Activated T-helper 1 cell treated with anti-CD3 and anti-CD28 coated beads, Interleukin-2, amount 50 U/mL, for 16 hours (primary cell): ENCODE data around the gene RAB5A.
"Not testable (repeated sequence)": the region's sequence is repeated elsewhere in the genome, so short reads cannot be mapped to it uniquely, and the experiment has no call there.

ENCODE experiments used
- DNase-seq, 2 donors: peaks; one replicate each; pipeline ENCODE4 v3.0.0-alpha.2; 2020; ENCODE audit warnings: low read depth in 1 of 2, low spot score in 1 of 2

The RAB5A gene

DNA sequence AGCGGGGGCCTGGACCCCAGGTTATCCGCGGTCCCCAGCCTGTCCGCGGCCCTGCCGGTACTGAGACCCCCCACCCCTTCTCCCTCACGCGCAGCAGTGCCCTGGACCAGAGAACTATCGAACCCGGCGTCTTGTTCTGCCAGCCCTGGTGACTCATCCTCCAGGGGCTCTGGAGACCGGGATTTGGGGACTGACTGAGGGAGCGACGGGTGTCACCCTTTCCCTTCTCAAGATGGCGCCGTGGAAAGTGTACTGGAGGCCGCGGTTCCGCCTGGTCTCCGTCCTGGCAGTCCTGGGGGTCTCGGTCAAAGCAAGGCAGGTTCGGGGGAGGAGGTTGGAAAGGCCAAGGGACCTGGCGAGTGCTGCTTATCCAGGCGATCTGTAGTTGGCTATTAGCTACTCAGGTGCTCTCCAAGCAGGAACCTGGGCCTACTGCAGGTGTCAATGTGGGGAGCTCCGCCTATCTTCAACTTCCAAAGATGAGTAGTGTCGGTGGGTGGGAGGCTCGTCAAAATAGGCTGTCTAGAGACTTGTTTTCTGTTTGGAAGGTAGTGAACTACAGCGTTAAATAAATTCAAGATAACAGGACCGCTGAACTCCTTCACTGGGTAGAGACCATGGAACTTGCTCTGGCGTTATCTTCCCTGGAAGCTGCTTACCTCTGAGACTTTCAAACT, 790 bp downstream of the RAB5A start:
- DNase-seq: peak; percentile 12 to 16

DNA sequence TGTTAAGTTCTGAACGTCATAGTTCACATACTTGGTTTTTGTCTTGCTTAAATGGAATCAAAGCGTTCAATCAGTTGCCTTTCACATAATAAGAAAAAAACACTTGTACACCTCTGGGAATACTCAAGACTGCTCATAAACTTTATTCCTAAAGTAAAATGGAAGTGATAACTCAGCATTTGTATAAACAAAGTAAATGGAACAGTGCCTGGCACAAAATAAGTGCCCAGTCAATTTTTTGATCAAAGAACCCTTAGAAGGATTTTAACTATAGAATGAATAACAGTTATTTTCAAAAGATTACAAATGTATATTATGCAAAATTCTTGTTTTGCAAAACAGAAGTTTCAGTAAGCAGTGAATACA, 1.3 kb downstream of the RAB5A start:
- DNase-seq: no peak

DNA sequence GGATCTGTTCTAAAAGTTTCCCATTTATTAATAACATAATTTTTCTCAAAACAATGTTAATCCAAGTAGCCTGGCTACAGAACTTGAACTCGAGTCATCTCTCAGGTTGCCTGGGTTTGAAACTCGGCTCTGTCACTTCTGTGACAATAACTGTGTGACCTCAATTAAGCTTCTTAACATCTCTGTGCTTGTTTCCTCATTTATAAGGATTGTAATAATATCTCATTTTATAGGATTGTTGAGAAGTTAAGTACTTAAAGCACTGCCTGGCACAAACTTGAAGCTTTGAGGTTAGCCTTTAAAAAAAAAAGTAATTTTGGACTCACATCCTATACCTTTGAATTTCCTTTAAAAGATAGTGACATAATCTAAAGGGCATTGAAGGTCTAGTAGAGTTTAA, 3.4 kb downstream of the RAB5A start:
- no peak for DNase-seq

DNA sequence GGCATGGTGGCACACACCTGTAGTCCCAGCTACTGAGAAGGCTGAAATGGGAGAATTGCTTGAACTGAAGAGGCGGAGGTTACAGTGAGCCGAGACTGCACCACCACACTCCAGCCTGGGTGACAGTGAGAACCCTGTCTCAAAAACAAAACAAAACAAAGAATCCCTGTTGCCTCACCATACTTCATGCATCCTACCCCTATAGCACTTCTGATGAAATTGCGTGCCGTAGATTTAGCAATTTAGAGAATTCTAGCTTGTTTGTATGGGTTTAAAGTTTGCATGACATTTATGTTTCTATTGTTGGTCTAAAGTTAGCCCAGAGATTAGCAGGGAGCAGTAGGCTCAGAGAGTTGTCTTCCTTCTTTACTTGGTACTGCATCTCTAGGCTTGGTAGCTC, 7.8 kb downstream of the RAB5A start:
- DNase-seq: no peak

DNA sequence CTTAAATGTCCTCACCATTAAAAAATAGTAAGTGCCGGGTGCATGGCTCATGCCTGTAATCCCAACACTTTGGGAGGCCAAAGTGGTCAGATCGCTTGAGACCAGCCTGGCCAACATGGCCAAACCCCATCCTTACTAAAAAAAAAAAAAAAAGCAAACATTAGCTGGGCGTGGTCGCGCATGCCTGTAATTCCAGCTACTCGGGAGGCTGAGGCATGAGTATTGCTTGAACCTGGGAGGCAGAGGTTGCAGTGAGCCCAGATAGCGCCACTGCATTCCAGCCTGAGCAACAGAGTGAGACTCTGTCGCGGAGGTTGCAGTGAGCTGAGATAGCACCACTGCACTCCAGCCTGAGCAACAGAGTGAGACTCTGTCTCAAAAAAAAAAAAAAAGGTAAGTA, 10.5 kb downstream of the RAB5A start:
- DNase-seq: not testable (repeated sequence)

DNA sequence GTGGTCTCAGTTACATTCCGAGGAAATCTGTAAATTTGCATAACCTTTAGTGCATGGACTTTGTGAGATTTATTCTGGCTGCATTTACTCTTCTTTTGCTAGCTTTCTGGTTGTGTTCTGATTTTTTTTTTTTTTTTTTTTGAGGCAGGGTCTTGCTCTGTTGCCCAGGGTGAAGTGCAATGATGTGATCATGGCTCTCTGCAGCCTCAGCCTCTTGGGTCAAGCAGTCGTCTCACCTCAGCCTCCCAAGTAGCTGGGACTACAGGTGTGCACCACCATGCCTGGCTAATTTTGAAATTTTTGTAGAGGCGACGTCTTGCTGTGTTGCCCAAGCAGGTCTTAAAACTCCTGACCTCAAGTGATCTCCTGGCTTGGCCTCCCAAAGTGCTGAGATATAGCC, 12.6 kb downstream of the RAB5A start:
- DNase-seq: no peak

DNA sequence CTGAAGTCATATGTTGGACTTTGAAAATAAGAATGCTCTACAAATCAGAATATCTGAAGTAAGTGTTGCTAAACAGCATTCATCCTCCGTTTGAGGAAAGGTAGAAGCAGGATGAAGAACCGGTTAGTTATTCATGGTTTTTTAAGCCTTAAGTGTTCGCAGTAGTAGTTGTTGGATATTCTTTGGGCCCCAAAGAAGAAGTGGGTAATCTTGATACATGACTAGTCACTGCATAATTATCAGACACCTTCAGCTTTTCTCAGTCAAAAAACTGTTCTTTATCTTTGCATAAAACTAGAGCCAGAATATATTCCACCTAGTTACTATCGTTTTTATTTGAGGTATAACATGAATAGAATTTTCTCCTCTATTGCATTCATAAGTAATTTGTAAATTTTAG, 13.8 kb downstream of the RAB5A start:
- no peak for DNase-seq

DNA sequence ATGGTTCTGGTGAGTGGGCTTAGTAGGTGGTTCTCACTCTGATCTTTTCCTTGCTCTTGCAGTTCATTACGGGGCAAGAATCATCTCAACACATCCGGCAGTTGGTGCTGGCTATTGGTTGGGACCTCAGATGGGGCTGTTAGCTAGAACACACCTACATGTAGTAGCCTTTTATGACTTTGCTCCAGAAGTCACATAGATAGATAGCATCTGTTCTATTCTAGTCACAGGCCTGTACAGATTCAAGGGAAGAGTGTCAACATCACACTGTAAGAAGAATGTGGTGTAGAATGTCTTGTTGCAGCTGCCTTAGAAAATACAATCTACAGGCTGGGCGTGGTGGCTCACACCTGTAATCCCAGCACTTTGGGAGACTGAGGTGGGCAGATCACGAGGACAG, 15.1 kb downstream of the RAB5A start:
- DNase-seq: no peak

DNA sequence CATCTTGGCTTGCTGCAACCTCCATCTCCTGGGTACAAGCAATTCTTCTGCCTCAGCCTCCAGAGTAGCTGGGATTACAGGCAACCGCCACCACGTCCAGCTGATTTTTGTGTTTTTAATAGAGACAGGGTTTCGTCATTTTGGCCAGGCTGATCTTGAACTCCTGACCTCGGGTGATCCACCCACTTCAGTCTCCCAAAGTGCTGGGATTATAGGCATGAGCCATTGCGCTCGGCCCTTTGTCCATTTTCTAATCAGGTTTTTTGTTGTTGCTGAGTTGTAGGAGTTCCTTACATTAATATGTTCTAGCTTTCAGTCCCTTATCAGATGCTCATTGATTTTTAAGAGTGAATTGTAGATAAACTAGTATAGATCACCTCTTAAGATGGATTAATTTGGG, 20.3 kb downstream of the RAB5A start:
- DNase-seq: no peak

DNA sequence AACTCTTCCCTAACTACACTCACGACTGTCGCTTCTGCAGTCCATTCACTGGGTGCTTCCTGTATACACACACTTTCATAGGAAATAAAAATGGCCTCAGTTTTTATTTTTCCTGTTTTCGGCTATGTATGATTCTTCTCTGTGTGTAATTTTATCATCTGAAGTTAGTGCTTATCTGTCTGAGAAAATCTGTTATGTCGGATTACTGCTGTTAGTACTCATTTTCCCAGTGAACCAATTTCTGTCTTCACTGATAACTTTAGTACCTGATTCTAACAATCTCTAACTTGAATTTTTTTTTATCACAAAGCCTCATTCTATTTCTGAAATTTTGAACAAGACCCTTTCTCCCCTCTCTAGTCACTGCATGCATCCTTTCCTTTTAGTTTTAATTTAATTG, 20.9 kb downstream of the RAB5A start:
- DNase-seq: no peak

DNA sequence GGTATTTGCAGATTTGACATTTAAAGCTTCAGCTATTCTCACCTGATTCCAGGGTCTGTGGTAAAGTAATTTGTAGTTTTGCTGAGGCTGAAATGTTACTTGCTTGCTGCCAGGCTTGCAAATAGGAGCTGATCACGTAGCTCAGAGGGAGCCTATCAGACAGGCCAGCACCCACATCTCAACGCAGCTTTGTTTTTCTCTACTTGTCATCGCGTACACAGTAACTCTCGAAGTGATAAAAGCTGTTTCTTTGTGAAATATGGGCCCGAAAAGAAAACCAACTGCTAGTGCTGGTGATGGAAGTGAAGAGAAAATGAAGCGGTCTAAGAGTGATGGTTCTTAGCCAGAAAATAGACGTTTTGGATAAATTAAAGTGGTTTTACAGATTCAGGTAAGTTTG, 23.4 kb downstream of the RAB5A start:
- DNase-seq: no peak

DNA sequence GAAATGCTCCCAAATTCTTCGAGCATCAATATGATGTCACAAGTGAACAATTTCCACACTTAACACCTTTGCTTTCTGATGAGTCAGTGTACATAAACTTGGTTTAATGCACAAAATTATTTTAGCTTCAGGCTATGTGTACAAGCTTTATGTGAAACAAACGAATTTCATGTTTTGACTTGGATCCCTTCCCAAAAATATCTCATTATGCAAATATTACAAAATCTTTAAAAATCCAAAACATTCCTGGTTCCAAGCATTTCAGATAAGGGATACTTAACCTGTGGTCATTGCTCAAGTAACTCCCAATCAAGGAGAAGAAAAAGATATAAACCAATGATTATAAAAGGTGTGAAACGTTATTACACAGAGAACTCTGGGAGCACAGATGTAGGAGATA, 25.2 kb downstream of the RAB5A start:
- no peak for DNase-seq

DNA sequence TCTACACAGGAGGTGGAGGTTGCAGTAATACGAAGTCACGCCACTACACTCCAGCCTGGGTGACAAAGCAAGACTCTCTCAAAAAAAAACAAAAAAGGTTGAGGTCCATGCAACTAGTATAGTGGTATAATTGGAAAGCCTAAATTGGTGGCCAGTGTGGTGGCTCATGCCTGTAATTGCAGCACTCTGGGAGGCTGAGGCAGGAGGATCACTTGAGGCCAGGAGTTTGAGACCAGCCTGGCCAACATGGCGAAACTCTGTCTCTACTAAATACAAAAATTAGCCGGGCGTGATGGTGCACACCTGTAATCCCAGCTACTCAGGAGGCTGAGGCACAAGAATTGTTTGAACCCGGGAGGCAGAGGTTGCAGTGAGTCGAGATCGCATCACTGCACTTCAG, 42.0 kb downstream of the RAB5A start:
- not testable (repeated sequence) for DNase-seq

DNA sequence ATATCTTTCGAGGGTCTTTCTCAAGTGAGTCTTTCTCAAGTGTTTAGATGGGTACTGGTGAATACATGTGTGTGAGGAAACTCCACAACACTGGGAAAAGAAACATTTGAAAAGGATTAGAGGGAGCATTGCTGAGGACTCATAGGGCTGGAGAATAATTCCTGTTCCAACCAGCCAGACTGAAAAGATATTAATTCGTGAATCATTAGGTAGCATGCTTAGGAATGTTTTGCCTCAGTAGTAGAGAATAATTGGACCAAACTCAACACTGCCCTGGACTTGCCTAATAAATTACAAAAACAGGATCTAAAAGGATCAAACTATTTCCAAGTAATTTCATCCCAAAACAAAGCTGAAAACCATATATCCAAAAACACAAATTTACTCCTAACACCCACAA, 47.9 kb downstream of the RAB5A start:
- DNase-seq: no peak

DNA sequence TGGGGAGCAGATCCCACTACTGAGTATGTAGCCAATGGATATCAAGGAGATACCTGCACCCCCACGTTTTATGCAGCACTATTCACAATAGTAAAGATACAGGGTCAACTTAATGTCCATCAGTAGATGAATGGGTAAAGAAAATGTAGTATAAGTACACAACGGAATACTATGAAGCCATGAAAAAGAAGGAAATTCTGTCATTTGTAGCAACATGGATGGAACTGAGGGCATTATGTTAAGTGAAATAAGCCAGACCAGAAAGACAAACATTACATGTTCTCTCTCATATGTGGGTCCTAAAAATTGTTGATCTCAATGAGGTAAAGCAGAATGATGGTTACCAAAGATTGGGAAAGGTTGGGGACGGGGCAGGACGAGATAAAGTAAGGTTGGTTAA, 50.6 kb downstream of the RAB5A start:
- no peak for DNase-seq

DNA sequence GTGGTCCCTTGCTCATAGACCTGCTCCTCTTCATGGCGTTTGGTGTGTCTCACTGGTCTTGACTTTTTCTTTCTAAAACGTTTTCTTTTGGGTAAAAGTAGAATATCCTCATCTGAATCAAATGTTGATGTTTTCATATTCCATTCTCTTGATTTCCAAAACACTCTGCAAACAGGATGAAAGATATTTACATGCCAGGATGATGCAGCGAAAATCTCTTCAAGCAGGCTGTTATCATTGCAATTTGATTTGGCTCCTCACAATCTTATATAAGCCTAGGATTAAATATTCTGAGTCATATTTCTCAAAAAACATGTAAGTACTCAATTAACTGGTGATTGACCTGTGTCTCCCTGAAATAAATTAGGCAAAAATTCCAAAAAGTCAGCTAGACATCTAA, 55.0 kb downstream of the RAB5A start:
- DNase-seq: no peak

DNA sequence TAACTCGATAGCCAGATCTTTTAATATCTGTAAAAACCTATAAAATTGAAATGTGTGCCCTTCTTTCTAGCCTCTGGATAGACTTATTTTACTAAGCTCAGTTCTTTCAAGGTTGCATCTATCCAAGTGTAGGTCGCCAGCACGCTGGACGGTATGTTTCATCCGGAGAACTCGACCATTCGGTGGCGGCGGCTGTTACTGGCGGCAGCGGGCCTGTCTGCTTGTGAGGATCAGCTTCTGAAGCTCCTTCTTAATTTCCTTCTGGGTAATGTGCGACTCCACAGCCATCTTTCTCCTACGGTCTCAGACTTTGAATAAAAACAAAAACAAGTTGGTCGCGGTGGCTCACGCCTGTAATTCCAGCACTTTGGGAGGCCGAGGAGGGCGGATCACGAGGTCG, 61.1 kb downstream of the RAB5A start:
- DNase-seq: no peak

DNA sequence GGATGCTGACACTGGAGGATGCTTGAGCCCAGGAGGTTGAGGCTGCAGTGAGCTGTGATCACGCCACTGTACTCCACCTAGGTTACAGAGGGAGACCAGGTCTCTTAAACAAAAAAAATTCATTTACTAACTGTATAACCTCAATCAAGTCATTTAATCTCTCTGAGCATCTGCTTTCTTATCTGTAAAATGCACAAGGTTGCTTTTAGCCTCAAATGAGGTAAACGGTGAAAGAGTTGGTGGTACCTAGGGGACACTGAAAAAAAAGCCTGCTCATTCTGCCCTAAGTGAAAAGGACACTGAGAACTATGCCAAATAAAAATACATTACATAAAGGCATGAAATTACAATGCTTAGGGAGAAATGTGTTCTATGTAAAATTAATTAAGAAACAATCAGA, 61.7 kb downstream of the RAB5A start:
- DNase-seq: no peak

DNA sequence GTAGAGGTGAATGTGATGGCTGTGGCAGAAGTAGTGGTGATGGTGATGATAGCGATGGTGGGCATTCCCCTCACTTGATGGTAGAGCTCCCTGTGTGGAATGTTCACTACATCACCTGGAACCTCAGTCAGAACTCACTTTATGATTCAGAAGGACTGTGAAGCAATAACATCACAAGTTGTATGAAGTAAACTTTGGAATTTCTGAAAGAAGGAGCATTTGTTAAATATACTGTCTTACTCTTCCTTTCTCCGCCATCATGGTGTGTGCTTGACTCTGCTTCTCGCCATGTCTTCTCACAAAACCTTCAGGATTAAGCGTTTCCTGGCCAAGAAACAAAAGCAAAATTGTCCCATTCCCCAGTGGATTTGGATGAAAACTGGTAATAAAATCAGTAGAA, 65.3 kb downstream of the RAB5A start, which contains the start of gene PP2D1:
TSS of gene PP2D1 (minus strand) at position 101 of the 400 bp plus-strand sequence. CDS start 192 bp downstream, outside the sequence.
- no peak for DNase-seq

DNA sequence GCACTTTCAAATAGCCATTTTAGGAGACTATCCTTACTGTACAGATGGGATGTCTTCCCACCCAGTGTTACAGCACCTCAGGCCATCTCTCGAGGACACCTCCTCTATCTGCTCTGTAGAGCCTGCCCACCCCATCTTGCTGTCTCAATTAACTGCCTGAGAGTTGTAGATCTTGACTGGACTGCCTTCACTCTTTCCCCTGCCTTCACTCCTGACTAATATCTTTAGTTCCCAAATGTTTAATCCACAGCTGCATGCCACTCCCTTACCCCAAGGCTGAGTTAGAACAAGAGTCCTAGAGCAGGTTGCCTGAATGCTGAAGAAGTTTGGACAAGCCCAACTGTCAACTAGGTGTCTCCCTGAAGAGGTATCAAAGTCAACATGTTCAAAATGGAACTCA, 66.5 kb downstream of the RAB5A start:
- DNase-seq: no peak

DNA sequence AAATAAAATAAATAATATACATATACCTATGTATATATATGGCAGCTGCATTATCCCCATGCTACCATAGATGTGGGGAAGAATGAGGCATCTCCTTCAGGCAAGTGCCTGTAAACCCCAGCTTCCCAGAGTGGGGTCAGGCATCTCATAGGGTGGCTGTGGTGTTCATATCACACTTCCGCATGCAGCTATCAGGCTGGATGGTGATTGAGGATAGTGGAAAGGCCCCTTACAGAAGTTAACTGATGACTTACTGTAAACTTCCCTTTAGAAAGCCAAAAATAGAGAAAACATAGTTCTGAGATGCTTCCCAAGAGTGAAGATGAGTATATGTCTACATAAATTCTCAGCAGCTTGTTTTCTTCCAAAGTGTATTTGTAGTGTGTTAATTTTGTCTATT, 68.6 kb downstream of the RAB5A start:
- DNase-seq: no peak

DNA sequence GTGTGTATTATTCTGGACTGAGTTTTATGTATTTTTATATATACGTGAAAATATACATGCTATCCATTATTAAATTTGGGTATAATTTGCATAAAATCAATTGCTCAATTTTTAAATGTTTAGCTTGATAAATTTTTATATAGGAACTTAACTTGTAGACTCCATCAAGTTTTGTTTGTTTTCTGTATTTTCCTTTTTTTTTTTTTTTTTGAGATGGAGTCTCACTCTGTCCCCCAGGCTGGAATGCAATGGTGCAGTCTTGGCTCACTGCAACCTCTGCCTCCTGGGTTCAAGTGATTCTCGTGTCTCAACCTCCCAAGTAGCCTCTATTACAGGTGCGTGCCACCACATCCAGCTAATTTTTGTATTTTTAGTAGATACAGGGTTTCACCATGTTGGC, 69.2 kb downstream of the RAB5A start:
- not testable (repeated sequence) for DNase-seq

DNA sequence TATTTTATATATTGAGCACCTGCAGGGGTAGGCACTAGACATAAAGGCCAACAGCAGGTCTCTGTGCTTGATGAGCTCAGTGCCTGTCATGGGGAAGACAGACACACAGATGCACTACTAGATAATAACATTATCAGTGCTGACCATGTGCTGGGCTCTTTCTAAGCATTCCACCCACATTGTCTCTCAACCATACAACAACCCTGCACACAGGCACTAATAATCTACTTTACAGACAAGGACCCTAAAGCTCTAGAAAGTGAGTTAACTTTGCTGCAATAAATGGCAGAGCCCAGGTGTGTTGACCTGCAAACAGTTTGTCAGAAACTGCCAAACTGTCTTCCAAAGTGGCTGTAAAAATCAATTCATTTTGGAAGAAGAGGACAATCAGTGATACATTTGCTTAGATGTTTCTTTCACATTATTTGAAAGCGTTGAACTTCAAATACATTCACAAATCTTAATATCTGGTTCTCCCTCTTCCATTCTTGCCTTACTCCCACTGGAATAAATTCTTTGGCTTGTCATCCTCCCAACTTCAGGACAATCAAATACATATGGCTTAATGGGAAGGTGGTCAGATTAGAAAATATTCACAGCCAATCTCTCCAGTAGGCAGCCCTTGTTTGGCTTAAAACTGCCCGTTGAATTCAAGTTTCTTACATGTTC, 76.2 kb downstream of the RAB5A start:
- DNase-seq: no peak
